Liver (tissue), 9 donors: ENCODE data around the gene HS3ST4. TPM values are rescaled to one million over a fixed set of nuclear protein-coding genes. Genes with fewer than 3 reads are reported as not detected.

Source experiments
- DNase-seq: peaks from one replicate; pipeline ENCODE4 v3.0.0-alpha.2; 2017; ENCODE audit warnings: low spot score
- H3K27ac ChIP-seq, 2 donors: one replicate each; pipeline ENCODE4 v1.7.0; 2013; ENCODE audit warnings: inconsistent platforms in 2 of 2, low read length in 2 of 2, control low read depth in 1 of 2, low read depth in 1 of 2, mild to moderate bottlenecking in 1 of 2
- H3K27me3 ChIP-seq, 4 donors: one replicate each; pipeline versions ENCODE4 v1.6.1 to v1.7.0; 2013; ENCODE audit warnings: low read length in 3 of 4, inconsistent platforms in 1 of 4, mild to moderate bottlenecking in 1 of 4, moderate library complexity in 1 of 4; ENCODE audit not compliant: control insufficient read depth in 4 of 4, insufficient read depth in 4 of 4
- H3K36me3 ChIP-seq, 4 donors: one replicate each; pipeline versions ENCODE4 v1.6.1 to v1.7.0; 2013; ENCODE audit warnings: low read length in 3 of 4, mild to moderate bottlenecking in 3 of 4, low read depth in 1 of 4, moderate library complexity in 1 of 4; ENCODE audit not compliant: control insufficient read depth in 4 of 4, insufficient read depth in 3 of 4
- H3K4me1 ChIP-seq, 4 donors: one replicate each; pipeline versions ENCODE4 v1.6.1 to v1.7.0; 2013; ENCODE audit warnings: low read length in 3 of 4, mild to moderate bottlenecking in 3 of 4, moderate library complexity in 1 of 4; ENCODE audit not compliant: control insufficient read depth in 4 of 4, insufficient read depth in 4 of 4
- H3K4me3 ChIP-seq, 3 donors: one replicate each; pipeline versions ENCODE4 v1.6.1 to v1.7.0; 2013; ENCODE audit warnings: low read length in 3 of 3, control low read depth in 1 of 3, low read depth in 1 of 3, mild to moderate bottlenecking in 1 of 3
- H3K9ac ChIP-seq, 2 donors: one replicate each; pipeline ENCODE4 v1.7.0; 2013; ENCODE audit warnings: low read length in 2 of 2, mild to moderate bottlenecking in 2 of 2, moderate library complexity in 2 of 2, control low read depth in 1 of 2, low read depth in 1 of 2
- H3K9me3 ChIP-seq, 4 donors: one replicate each; pipeline versions ENCODE4 v1.6.1 to v1.7.0; 2013; ENCODE audit warnings: low read length in 3 of 4; ENCODE audit not compliant: control insufficient read depth in 4 of 4
- GABPA ChIP-seq, 2 donors: IDR thresholded peaks in 1 of 2; conservative IDR thresholded peaks in 1 of 2; 2 replicates each; pipeline ENCODE4 v1.6.1; 2016; ENCODE audit warnings: antibody characterized with exemption in 2 of 2, mild to moderate bottlenecking in 1 of 2, moderate library complexity in 1 of 2
- HNF4G ChIP-seq: IDR thresholded peaks from 2 replicates; pipeline ENCODE4 v1.6.1; 2016; ENCODE audit warnings: antibody characterized with exemption
- NR2F2 ChIP-seq: IDR thresholded peaks from 2 replicates; pipeline ENCODE4 v1.6.1; 2016; ENCODE audit warnings: antibody characterized with exemption
- RAD21 ChIP-seq, 2 donors: IDR thresholded peaks; 2 replicates each; pipeline ENCODE4 v1.6.1; 2016; ENCODE audit warnings: antibody characterized with exemption in 2 of 2, mild to moderate bottlenecking in 2 of 2
- RXRA ChIP-seq, 2 donors: IDR thresholded peaks; 2 replicates each; pipeline ENCODE4 v1.6.1; 2017 to 2018; ENCODE audit warnings: antibody characterized with exemption in 2 of 2, mild to moderate bottlenecking in 1 of 2
- SP1 ChIP-seq: IDR thresholded peaks from 2 replicates; pipeline ENCODE4 v1.6.1; 2018; ENCODE audit warnings: antibody characterized with exemption, mild to moderate bottlenecking
- YY1 ChIP-seq: IDR thresholded peaks from 2 replicates; pipeline ENCODE4 v1.6.1; 2016; ENCODE audit warnings: antibody characterized with exemption, mild to moderate bottlenecking
- WGBS: extraction: QIAGEN DNeasy Blood & Tissue Kit; methylation state at CpG from one replicate; pipeline ENCODE4 v1.1.7; 2013; 5-methylcytosine and 5-hydroxymethylcytosine counted together
- polyA plus RNA-seq, 2 donors: library from polyadenylated mRNA; stranded (reverse) in 1 of 2; unstranded in 1 of 2; fragments of 200-250 nt in 1 of 2; fragments of >200 nt in 1 of 2; fragmentation: Nextera tagmentation in 1 of 2; extraction: Ambion mirVana in 1 of 2; gene quantifications; one replicate each; pipeline versions ENCODE4 v1.2.1 to v1.2.3, GENCODE V29; 2013 to 2015
- total RNA-seq, 2 donors: library from RNA; depleted of rRNA; stranded (reverse); fragments of >200 nt; gene quantifications; one replicate each; pipeline ENCODE4 v1.2.3, GENCODE V29; 2014
- TF ChIP-seq, protein P1 (sequence below): IDR thresholded peaks from 2 replicates; pipeline ENCODE4 v1.6.1; 2016; ENCODE audit warnings: antibody characterized with exemption, mild to moderate bottlenecking
- TF ChIP-seq, protein P2 (sequence below): IDR thresholded peaks from 2 replicates; pipeline ENCODE4 v1.6.1; 2016; ENCODE audit warnings: antibody characterized with exemption
- TF ChIP-seq, protein P3 (sequence below): IDR thresholded peaks from 2 replicates; pipeline ENCODE4 v1.6.1; 2016; ENCODE audit warnings: antibody characterized with exemption
- TF ChIP-seq, protein P4 (sequence below): fragments of 150-350 bp; IDR thresholded peaks from 2 replicates; pipeline ENCODE4 v1.5.1; 2017; ENCODE audit warnings: improper control_type of control experiment, low read depth, low read length; ENCODE audit not compliant: missing input control
- donor health status: healthy.
- donor health status: healthy.
- donor health status: healthy.
- donor health status: healthy.
- donor health status: healthy.

The HS3ST4 gene
- total and polyA plus RNA-seq, 4 donors: not detected

DNA sequence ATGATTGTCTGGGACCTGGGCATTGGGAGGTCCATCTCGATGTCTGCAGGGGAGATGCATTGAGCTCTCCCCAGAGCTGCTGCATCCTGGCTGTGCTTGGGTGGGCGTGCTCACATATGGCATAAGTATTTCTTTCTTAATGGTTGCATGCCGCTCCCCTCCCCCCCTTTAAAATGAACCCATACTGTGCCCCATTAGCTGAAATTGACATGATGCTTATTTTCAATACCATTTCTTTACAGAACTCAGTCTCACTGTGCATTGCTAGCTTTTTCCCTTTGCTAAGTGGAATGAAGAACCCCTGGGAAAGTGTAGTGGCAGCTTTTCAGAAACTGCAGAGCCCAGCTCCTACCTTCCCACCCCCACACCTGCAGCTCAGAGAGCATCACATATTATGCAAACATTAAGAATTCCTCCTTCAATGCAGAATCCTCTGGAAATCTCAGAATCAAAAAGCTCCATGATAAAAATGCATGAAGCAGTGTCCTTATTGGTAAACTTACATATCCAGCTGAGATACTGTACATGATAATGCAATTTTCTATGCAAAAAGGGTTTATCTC lies 56.4 kb downstream of the HS3ST4 start:
- Histone ChIP-seq H3K27ac (no peak overlapping the region), H3K27me3 (no peaks in the 10 kb centered on the region), H3K4me1 (no peaks in the 10 kb centered on the region), H3K36me3 (no peaks in the 10 kb centered on the region), H3K9ac (no peak overlapping the region), H3K4me3 (no peak overlapping the region), H3K9me3 (peaks cover 0 to 4% (median 1%) of the 10 kb centered on the region in 4 donors)
- DNase-seq: no peak
- 73% methylated on average over 3 of the region's 3 CpGs for WGBS
- TF ChIP-seq RXRA (IDR thresholded peaks at IDR 0.05) (no peak), SP1 (no peak), YY1 (no peak), HNF4G (no peak), RAD21 (IDR thresholded peaks at IDR 0.05) (no peak), GABPA (IDR thresholded peaks at IDR 0.05 in 1 of 2, conservative IDR thresholded peaks at IDR 0.05 in 1 of 2) (no peak)
- TF ChIP-seq, protein P1, sequence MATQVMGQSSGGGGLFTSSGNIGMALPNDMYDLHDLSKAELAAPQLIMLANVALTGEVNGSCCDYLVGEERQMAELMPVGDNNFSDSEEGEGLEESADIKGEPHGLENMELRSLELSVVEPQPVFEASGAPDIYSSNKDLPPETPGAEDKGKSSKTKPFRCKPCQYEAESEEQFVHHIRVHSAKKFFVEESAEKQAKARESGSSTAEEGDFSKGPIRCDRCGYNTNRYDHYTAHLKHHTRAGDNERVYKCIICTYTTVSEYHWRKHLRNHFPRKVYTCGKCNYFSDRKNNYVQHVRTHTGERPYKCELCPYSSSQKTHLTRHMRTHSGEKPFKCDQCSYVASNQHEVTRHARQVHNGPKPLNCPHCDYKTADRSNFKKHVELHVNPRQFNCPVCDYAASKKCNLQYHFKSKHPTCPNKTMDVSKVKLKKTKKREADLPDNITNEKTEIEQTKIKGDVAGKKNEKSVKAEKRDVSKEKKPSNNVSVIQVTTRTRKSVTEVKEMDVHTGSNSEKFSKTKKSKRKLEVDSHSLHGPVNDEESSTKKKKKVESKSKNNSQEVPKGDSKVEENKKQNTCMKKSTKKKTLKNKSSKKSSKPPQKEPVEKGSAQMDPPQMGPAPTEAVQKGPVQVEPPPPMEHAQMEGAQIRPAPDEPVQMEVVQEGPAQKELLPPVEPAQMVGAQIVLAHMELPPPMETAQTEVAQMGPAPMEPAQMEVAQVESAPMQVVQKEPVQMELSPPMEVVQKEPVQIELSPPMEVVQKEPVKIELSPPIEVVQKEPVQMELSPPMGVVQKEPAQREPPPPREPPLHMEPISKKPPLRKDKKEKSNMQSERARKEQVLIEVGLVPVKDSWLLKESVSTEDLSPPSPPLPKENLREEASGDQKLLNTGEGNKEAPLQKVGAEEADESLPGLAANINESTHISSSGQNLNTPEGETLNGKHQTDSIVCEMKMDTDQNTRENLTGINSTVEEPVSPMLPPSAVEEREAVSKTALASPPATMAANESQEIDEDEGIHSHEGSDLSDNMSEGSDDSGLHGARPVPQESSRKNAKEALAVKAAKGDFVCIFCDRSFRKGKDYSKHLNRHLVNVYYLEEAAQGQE: no peak
- TF ChIP-seq, protein P2, sequence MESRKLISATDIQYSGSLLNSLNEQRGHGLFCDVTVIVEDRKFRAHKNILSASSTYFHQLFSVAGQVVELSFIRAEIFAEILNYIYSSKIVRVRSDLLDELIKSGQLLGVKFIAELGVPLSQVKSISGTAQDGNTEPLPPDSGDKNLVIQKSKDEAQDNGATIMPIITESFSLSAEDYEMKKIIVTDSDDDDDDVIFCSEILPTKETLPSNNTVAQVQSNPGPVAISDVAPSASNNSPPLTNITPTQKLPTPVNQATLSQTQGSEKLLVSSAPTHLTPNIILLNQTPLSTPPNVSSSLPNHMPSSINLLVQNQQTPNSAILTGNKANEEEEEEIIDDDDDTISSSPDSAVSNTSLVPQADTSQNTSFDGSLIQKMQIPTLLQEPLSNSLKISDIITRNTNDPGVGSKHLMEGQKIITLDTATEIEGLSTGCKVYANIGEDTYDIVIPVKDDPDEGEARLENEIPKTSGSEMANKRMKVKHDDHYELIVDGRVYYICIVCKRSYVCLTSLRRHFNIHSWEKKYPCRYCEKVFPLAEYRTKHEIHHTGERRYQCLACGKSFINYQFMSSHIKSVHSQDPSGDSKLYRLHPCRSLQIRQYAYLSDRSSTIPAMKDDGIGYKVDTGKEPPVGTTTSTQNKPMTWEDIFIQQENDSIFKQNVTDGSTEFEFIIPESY: no peak
- TF ChIP-seq, protein P3, sequence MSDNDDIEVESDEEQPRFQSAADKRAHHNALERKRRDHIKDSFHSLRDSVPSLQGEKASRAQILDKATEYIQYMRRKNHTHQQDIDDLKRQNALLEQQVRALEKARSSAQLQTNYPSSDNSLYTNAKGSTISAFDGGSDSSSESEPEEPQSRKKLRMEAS: no peak

DNA sequence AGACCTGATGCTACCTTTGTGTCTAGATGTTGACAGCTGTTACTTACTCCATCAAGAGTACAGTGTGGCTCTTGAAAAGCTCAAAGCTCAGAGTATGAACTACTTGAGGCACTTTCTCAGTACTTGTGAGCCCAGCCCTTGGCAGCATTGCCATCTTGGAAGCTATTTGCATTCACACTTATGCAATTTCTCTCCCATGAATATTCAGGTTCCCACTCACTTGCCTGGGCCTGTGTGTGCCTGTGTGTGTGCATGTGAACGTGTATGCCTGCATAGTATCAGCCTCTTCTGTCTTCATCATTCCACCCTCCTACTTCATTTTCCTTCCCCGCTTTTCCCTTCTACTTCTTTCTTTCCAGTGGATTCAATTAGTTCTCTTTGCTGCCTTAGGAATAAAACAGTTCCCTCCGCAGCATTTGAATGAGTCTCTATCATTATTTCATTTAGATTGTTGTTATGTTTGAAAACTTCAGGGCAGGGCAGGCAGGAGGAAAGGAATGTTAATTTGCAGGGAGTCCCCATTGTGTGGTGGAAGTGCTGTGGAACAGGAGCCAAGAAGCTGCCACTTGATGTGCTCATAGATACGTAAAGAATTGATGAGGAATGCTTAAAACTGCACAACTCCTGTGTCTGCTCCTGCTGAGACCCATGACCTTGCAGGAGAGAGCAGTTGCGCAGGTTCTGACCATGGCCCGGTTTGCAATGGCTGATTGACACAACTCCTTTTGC lies 58.9 kb downstream of the HS3ST4 start:
- WGBS: 59% methylated on average over 6 of the region's 6 CpGs
- no peak for DNase-seq
- H3K36me3 ChIP-seq: no peaks in the 10 kb centered on the region
- no peaks in the 10 kb centered on the region for H3K4me1 ChIP-seq
- TF ChIP-seq, protein P4, sequence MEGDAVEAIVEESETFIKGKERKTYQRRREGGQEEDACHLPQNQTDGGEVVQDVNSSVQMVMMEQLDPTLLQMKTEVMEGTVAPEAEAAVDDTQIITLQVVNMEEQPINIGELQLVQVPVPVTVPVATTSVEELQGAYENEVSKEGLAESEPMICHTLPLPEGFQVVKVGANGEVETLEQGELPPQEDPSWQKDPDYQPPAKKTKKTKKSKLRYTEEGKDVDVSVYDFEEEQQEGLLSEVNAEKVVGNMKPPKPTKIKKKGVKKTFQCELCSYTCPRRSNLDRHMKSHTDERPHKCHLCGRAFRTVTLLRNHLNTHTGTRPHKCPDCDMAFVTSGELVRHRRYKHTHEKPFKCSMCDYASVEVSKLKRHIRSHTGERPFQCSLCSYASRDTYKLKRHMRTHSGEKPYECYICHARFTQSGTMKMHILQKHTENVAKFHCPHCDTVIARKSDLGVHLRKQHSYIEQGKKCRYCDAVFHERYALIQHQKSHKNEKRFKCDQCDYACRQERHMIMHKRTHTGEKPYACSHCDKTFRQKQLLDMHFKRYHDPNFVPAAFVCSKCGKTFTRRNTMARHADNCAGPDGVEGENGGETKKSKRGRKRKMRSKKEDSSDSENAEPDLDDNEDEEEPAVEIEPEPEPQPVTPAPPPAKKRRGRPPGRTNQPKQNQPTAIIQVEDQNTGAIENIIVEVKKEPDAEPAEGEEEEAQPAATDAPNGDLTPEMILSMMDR: no peak
- TF ChIP-seq GABPA (IDR thresholded peaks at IDR 0.05 in 1 of 2, conservative IDR thresholded peaks at IDR 0.05 in 1 of 2) (no peak), NR2F2 (no peak), YY1 (no peak), SP1 (no peak), RXRA (IDR thresholded peaks at IDR 0.05) (no peak)
- TF ChIP-seq, protein P1: no peak
- no peak overlapping the region for H3K9ac ChIP-seq
- H3K27ac ChIP-seq: no peak overlapping the region
- no peak overlapping the region for H3K4me3 ChIP-seq
- no peaks in the 10 kb centered on the region for H3K27me3 ChIP-seq
- H3K9me3 ChIP-seq: peaks cover 0 to 4% (median 1%) of the 10 kb centered on the region in 4 donors
